ENCODE measurements around the gene RHBG.
"Not testable (repeated sequence)": the region's sequence is repeated elsewhere in the genome, so short reads cannot be mapped to it uniquely, and the experiment has no call there.

The RHBG gene

GRCh38 chr1:156369685-156370286, 775 bp downstream of the RHBG start:
- Mint-ChIP-seq H3K27me3 (peaks cover 53 to 79% of the 10 kb centered on the region in 2 donors), H3K4me3 (peak overlapping the region in 1 of 2 donors; percentile 71)
- not testable (repeated sequence) for H3K4me1 Mint-ChIP-seq (ENCODE audit: low read depth in 2 of 2); H3K27ac Mint-ChIP-seq; ATAC-seq (replicated peaks); DNase-seq; H3K9me3 Mint-ChIP-seq; H3K36me3 Mint-ChIP-seq (ENCODE audit: insufficient read depth)

DNA sequence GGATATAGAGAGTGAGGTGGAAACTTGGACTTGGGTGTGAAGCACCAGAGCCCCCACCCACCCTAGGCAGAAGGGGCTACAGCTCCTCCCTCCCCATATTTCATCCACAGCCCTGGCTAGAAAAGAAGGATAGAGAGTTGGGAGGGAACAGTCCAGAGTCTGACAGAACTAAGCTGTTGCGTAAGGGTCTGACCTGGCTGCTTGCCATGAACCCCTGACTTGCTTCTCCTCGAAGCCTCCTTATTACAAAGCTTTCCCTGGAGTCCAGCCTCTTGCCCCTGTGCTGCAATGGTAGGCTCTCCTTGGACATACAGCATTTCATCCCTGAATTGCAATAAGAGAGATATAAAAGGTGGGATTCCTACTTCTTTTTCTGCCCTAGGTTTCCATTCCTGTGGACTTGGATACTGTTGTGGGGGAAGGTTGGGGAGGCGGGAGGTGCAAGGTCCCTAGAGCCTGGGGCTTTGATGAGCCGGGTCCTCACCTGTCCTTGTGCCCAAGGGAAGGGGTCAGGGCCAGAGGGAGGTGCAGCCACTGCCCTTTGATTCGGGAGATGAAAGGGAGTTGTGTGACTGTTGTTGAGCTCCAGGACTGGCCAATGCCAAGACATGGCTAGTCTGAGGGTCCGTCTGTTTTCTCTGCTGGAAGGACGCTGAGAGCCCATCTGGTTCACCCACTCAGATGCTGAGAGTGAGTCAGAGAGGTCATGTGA, 2.7 kb downstream of the RHBG start:
- DNase-seq (no peak), ATAC-seq (replicated peaks) (no peak)
- no peak overlapping the region for H3K27ac Mint-ChIP-seq
- no peaks in the 10 kb centered on the region for H3K9me3 Mint-ChIP-seq
- no peaks in the 10 kb centered on the region for H3K36me3 Mint-ChIP-seq (ENCODE audit: insufficient read depth)
- H3K4me1 Mint-ChIP-seq (ENCODE audit: low read depth in 2 of 2) = peaks cover 5% of the 10 kb centered on the region in 2 donors
- H3K27me3 Mint-ChIP-seq = peaks cover 46 to 70% of the 10 kb centered on the region in 2 donors
- H3K4me3 Mint-ChIP-seq = no peak overlapping the region

GRCh38 chr1:156372265-156372586, 3.2 kb downstream of the RHBG start:
- H3K9me3 Mint-ChIP-seq = no peaks in the 10 kb centered on the region
- peaks cover 43 to 70% of the 10 kb centered on the region in 2 donors for H3K27me3 Mint-ChIP-seq
- H3K27ac Mint-ChIP-seq = no peak overlapping the region
- no peak for DNase-seq
- no peaks in the 10 kb centered on the region for H3K36me3 Mint-ChIP-seq (ENCODE audit: insufficient read depth)
- H3K4me1 Mint-ChIP-seq (ENCODE audit: low read depth in 2 of 2) = peaks cover 5% of the 10 kb centered on the region in 2 donors
- ATAC-seq (replicated peaks) = no peak
- H3K4me3 Mint-ChIP-seq = no peak overlapping the region

DNA sequence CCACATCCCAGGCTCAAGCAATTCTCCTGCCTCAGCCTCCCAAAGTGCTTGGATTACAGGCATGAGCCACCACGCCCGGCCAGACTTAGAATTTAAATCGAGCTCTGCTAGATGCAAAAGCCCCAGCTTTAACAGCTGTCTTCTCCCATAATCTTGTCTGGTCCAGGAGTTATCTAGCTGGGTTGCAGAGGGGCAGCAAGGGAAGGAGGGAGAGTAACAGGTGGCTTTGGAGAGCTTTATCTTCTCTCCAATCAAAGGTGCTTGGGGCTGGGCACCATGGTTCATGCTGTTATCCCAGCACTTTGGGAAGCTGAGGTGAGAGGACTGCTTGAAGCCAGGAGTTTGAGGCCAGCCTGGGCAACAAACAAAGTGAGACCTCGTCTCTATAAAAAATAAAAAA, 3.9 kb downstream of the RHBG start:
- no peak for ATAC-seq (replicated peaks)

DNA sequence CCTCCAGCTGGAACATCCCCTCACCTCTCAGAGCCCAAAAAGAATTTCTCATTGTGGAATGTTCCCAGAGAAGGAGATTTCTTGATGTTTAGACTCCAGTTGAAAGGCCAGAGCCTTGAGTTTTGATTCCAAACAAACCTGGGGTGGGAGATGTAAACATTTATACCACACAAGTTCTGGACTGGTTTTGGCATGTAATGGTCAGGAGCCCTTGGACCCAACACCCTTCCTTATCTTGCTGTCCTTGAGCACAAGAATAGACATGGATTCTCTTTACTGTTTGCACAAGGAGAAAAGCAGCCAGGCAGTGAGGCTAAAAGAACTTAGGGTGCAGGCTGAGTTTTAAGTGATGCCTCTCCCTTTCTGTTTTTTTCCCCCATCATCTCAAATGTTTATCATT, 4.5 kb downstream of the RHBG start:
- ATAC-seq (replicated peaks) (no peak), DNase-seq (no peak)
- Mint-ChIP-seq H3K9me3 (no peaks in the 10 kb centered on the region), H3K27me3 (peaks cover 36 to 70% of the 10 kb centered on the region in 2 donors), H3K36me3 (ENCODE audit: insufficient read depth) (no peaks in the 10 kb centered on the region), H3K4me3 (no peak overlapping the region), H3K27ac (no peak overlapping the region), H3K4me1 (ENCODE audit: low read depth in 2 of 2) (peaks cover 5% of the 10 kb centered on the region in 2 donors)

More for the DNA sequence above, 3.9 kb downstream of the RHBG start:
- H3K9me3 Mint-ChIP-seq = no peaks in the 10 kb centered on the region
- peaks cover 5% of the 10 kb centered on the region in 2 donors for H3K4me1 Mint-ChIP-seq (ENCODE audit: low read depth in 2 of 2)
- no peak overlapping the region for H3K4me3 Mint-ChIP-seq
- no peak overlapping the region for H3K27ac Mint-ChIP-seq
- H3K27me3 Mint-ChIP-seq = peaks cover 43 to 70% of the 10 kb centered on the region in 2 donors
- no peak for DNase-seq
- no peaks in the 10 kb centered on the region for H3K36me3 Mint-ChIP-seq (ENCODE audit: insufficient read depth)

- DNase-seq (no peak), ATAC-seq (replicated peaks) (no peak)
- Mint-ChIP-seq H3K9me3 (no peaks in the 10 kb centered on the region), H3K27ac (no peak overlapping the region), H3K4me1 (ENCODE audit: low read depth in 2 of 2) (no peaks in the 10 kb centered on the region), H3K27me3 (peaks cover 28 to 71% of the 10 kb centered on the region in 2 donors), H3K4me3 (no peak overlapping the region), H3K36me3 (ENCODE audit: insufficient read depth) (no peaks in the 10 kb centered on the region)
These were observed 7.1 kb downstream of the RHBG start for GRCh38 chr1:156376146-156376545.

DNA sequence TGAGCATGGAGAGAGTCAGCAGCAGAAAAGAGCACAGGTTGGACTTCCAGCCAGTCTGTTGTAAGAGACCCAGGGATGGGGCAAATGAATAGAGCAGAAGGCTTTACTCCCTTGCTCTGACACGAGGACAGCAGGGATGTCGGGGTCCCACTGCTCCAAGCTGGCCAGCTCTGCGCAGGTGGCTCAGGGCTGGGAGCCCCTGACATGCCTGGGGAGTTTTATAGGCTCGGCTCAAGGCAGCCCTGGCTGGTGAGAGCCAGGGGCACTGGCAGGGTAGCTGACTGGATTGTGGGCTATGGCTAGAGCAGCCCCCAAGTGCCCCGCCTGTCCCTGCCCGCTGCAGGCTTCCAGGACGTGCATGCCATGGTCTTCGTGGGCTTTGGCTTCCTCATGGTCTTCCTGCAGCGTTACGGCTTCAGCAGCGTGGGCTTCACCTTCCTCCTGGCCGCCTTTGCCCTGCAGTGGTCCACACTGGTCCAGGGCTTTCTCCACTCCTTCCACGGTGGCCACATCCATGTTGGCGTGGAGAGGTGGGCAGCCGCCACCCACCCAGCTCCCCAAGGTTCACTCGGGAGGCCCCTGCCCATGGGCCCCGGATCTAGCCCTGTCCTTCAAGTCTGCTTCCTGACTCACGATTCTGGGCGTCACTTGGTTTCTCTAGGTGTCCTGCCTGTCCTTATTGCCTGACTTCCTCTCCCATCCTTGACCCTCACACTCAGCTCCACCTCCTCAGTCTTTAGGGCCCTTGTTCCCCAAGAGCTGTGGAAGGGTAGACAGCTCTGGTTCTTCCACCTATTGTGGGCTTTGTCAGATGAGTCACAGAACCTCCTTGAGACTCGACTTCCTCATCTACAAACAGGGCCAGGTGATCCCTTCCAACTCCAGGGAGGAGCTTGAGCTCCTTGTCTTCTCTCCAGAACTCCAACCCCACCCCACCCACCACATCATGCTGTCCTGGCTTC, 8.2 kb downstream of the RHBG start:
- no peak overlapping the region for H3K27ac Mint-ChIP-seq
- H3K4me1 Mint-ChIP-seq (ENCODE audit: low read depth in 2 of 2) = no peaks in the 10 kb centered on the region
- peaks cover 25 to 67% of the 10 kb centered on the region in 2 donors for H3K27me3 Mint-ChIP-seq
- H3K9me3 Mint-ChIP-seq = no peaks in the 10 kb centered on the region
- no peak for DNase-seq
- H3K36me3 Mint-ChIP-seq (ENCODE audit: insufficient read depth) = no peaks in the 10 kb centered on the region
- no peak for ATAC-seq (replicated peaks)
- no peak overlapping the region for H3K4me3 Mint-ChIP-seq

DNA sequence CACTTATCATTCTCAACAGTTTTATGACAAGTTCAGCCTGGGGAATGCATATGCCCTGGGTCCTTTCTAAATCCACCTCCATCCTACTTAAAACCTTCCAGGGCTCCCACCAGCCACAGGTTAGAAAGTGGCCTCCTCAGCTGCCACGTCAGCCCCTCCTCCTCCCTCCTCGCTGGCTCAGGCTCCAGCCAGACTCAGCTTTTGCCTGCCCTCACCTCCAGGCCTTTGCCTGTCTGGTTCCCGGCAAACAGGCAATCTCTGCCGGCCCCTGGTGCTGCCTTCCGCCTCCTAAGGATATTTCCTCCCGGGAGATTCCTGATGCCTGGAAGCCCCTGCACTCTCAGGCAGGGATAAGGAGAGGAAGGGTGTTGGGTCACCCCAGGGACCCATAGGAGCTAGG, 9.5 kb downstream of the RHBG start:
- ATAC-seq (replicated peaks) = no peak
- H3K4me3 Mint-ChIP-seq = no peak overlapping the region
- H3K36me3 Mint-ChIP-seq (ENCODE audit: insufficient read depth) = no peaks in the 10 kb centered on the region
- no peaks in the 10 kb centered on the region for H3K4me1 Mint-ChIP-seq (ENCODE audit: low read depth in 2 of 2)
- DNase-seq = no peak
- no peak overlapping the region for H3K27ac Mint-ChIP-seq
- no peaks in the 10 kb centered on the region for H3K9me3 Mint-ChIP-seq
- peaks cover 19 to 56% of the 10 kb centered on the region in 2 donors for H3K27me3 Mint-ChIP-seq

GRCh38 chr1:156379420-156380165, 10.6 kb downstream of the RHBG start:
- Mint-ChIP-seq H3K9me3 (no peaks in the 10 kb centered on the region), H3K36me3 (ENCODE audit: insufficient read depth) (no peaks in the 10 kb centered on the region), H3K4me1 (ENCODE audit: low read depth in 2 of 2) (no peaks in the 10 kb centered on the region), H3K4me3 (no peak overlapping the region), H3K27ac (no peak overlapping the region), H3K27me3 (peaks cover 12 to 55% of the 10 kb centered on the region in 2 donors)
- DNase-seq (no peak), ATAC-seq (replicated peaks) (no peak)

GRCh38 chr1:156382561-156382960, 13.6 kb downstream of the RHBG start:
- Mint-ChIP-seq H3K27ac (no peak overlapping the region), H3K36me3 (ENCODE audit: insufficient read depth) (no peaks in the 10 kb centered on the region), H3K9me3 (no peaks in the 10 kb centered on the region), H3K27me3 (peaks cover 6 to 51% of the 10 kb centered on the region in 2 donors), H3K4me3 (no peak overlapping the region), H3K4me1 (ENCODE audit: low read depth in 2 of 2) (peaks cover 5 to 6% of the 10 kb centered on the region in 2 donors)
- ATAC-seq (replicated peaks) (no peak), DNase-seq (no peak)

DNA sequence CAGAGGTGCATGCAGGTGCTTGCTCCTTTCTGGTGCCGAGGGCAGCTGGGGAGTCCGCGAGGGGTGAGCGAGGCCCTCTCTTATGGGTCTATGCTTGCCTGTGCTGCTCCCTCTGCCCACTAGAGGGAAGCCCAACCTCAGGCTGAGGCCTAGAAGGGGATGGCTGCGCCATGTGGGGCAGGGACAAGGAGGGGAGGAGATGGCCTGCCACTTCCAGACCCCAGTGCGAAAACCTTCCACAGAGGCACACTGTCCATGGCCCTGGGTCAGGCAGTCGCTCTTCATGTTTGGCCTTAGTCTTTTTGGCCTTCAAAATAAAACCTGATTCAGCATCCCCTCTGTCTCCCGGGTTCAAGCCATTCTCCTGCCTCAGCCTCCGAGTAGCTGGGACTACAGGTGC, 14.0 kb downstream of the RHBG start:
- Mint-ChIP-seq H3K27me3 (peaks cover 8 to 51% of the 10 kb centered on the region in 2 donors), H3K36me3 (ENCODE audit: insufficient read depth) (no peaks in the 10 kb centered on the region), H3K9me3 (no peaks in the 10 kb centered on the region), H3K4me3 (no peak overlapping the region), H3K4me1 (ENCODE audit: low read depth in 2 of 2) (peaks cover 5 to 6% of the 10 kb centered on the region in 2 donors), H3K27ac (no peak overlapping the region)
- ATAC-seq (replicated peaks) = peak; percentile 80
- peak; percentile 48 to 53 (median 49) for DNase-seq

GRCh38 chr1:156384007-156384406, 15.0 kb downstream of the RHBG start:
- Mint-ChIP-seq H3K4me3 (no peak overlapping the region), H3K4me1 (ENCODE audit: low read depth in 2 of 2) (peaks cover 5 to 6% of the 10 kb centered on the region in 2 donors), H3K27me3 (peaks cover 14 to 51% of the 10 kb centered on the region in 2 donors), H3K27ac (no peak overlapping the region), H3K36me3 (ENCODE audit: insufficient read depth) (no peaks in the 10 kb centered on the region), H3K9me3 (no peaks in the 10 kb centered on the region)
- no peak for ATAC-seq (replicated peaks)
- DNase-seq = no peak

DNA sequence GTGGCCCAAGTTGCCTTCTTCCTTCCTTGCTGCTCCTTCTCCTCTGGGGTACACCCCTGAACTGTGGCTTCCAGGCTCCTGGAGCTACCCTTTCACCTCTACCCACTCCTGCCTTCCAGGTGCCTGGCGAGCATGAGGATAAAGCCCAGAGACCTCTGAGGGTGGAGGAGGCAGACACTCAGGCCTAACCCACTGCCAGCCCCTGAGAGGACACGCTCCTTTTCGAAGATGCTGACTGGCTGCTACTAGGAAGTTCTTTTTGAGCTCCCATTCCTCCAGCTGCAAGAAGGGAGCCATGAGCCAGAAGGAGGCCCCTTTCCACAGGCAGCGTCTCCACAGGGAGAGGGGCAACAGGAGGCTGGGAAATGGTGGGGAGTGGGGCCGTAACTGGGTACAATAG, 15.6 kb downstream of the RHBG start:
- no peak overlapping the region for H3K4me3 Mint-ChIP-seq
- ATAC-seq (replicated peaks) (no peak), DNase-seq (no peak)
- H3K27ac Mint-ChIP-seq = no peak overlapping the region
- H3K4me1 Mint-ChIP-seq (ENCODE audit: low read depth in 2 of 2) = peaks cover 5 to 6% of the 10 kb centered on the region in 2 donors
- peaks cover 20 to 53% of the 10 kb centered on the region in 2 donors for H3K27me3 Mint-ChIP-seq
- no peaks in the 10 kb centered on the region for H3K9me3 Mint-ChIP-seq
- H3K36me3 Mint-ChIP-seq (ENCODE audit: insufficient read depth) = no peaks in the 10 kb centered on the region

Measured in effector memory CD8-positive, alpha-beta T cell (primary cell).